Lower leg skin (tissue), 3 donors: ENCODE data around the gene DUXA.
"Not testable (repeated sequence)": the region's sequence is repeated elsewhere in the genome, so short reads cannot be mapped to it uniquely, and the experiment has no call there.

Experiments used
- POLR2A ChIP-seq, 2 donors: fragments of 450-650 bp; IDR thresholded peaks; one replicate each; pipeline ENCODE4 v1.6.1; 2016 to 2017; ENCODE audit warnings: antibody characterized with exemption in 2 of 2, mild to moderate bottlenecking in 1 of 2, moderate library complexity in 1 of 2
- TF ChIP-seq, protein P1 (sequence below), 3 donors: fragments of 450-650 bp; IDR thresholded peaks; one replicate each; pipeline ENCODE4 v1.5.1; 2016; ENCODE audit warnings: antibody characterized with exemption in 3 of 3, mild to moderate bottlenecking in 3 of 3, moderate library complexity in 2 of 3

DNA sequence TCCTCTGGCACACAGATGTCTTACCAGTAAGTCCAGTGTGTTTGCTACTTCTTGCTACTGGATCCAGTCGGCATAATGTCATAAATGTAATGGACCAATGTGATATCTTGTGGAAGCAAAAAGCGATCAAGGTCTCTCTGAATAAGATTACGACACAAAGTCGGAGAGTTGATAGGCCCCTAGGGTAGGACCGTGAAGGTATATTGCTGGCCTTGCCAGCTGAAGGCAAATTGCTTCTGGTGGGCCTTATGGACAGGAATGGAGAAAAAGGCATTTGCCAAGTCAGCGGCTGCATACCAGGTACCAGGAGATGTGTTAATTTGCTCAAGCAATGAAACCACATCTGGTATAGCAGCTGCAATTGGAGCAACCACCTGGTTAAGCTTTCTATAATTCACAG lies 30.6 kb upstream of the DUXA start:
- TF ChIP-seq POLR2A (IDR thresholded peaks at IDR 0.05), result not testable (repeated sequence)
- TF ChIP-seq, protein P1, sequence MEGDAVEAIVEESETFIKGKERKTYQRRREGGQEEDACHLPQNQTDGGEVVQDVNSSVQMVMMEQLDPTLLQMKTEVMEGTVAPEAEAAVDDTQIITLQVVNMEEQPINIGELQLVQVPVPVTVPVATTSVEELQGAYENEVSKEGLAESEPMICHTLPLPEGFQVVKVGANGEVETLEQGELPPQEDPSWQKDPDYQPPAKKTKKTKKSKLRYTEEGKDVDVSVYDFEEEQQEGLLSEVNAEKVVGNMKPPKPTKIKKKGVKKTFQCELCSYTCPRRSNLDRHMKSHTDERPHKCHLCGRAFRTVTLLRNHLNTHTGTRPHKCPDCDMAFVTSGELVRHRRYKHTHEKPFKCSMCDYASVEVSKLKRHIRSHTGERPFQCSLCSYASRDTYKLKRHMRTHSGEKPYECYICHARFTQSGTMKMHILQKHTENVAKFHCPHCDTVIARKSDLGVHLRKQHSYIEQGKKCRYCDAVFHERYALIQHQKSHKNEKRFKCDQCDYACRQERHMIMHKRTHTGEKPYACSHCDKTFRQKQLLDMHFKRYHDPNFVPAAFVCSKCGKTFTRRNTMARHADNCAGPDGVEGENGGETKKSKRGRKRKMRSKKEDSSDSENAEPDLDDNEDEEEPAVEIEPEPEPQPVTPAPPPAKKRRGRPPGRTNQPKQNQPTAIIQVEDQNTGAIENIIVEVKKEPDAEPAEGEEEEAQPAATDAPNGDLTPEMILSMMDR (IDR thresholded peaks at IDR 0.05), result not testable (repeated sequence)
